ENCODE data around the gene EHBP1.
"Not testable (repeated sequence)": the region's sequence is repeated elsewhere in the genome, so short reads cannot be mapped to it uniquely, and the experiment has no call there.

Gene EHBP1

DNA sequence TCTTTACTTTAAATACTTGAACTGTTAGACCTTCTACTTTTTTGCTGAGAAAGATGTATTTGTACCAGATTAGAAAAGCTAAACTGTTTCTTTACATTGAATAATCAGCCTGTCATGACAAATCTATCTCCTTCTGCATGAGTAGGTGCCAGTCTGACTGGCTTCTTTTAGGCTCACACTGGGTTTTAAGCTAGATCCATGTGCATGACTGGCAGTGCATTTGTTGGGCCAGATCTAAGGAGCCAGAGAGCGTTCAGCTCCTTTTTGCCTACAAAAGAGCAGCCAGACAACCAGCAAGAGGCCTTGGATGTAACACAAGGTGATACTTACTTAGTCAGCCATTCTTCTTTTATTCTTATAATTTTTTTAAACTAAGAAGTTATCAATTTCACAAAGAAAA lies 263.2 kb downstream of the EHBP1 start:
- DNase-seq = no peak

GRCh38 chr2:62971936-62972335 lies 266.4 kb downstream of the EHBP1 start:
- DNase-seq = no peak

- no peak for DNase-seq
Observed at GRCh38 chr2:62972601-62973000, 267.1 kb downstream of the EHBP1 start.

DNA sequence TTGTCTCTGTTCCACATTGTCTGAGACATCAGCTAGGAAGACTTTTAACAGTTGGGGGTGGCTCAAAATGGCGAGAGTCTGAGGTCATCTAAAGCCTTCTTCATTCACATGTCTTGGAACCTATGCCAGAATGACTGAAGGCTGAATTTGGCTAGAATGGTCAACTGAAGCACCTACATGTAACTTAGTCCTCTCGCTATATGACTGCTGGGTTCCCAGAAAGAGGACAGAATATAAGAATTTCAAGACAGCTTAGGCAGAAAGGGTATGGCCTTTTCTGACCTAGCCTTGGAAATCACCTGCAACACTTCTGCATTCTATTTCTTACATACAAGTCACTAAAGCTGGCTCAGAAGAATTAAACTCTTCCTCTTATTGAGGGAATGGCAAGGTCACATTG lies 269.5 kb downstream of the EHBP1 start:
- DNase-seq = no peak

- DNase-seq = no peak
Observed at GRCh38 chr2:62991605-62992004, 286.1 kb downstream of the EHBP1 start.

DNA sequence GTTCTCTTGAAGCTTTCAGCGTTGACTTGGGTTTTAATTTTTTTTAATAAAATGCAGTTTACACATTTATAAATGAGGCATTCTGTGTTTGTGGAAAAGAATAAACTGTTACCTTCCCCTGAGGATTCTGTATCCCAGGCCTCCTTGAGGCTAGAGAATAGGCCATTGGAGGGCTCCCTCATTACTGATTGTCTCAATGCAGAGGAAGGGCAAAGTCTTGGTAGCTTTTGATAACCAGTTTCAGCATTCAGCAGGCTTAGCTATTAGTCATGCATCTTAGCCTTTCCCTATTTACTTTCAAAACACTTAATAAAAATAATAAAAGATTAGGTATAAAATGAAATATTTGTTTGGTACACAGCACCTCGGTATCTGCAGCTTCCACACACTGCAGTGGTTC lies 287.0 kb downstream of the EHBP1 start:
- no peak for DNase-seq

- DNase-seq = no peak
Observed at GRCh38 chr2:62994206-62994605, 288.7 kb downstream of the EHBP1 start.

DNA sequence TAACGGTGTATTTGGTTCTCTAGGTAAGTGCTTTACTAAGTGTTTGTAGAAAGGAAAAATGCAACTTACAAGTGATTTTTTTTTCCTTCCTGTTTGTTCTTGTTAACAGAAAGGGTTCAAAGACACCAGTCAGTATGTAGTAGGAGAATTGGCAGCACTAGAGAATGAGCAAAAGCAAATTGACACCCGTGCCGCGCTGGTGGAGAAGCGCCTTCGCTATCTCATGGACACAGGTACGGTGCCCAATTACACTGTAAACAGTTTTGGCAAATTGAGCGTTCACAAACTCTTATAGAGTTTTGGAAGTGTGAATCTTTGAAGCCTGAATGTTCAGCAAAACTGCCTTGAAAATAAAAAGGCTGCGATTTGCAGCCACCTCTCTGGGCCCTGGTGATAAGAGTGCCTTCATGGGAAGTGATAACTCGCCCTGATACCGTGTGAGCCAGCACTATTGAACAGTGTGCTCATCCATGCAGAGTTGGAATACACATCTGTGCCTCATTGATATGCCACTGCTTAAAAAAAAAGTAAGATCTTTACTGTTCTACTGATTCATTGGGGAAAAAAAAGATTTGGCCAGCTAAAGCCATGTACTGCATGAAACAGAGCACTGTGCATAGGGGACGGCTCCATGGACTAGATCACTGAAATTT lies 291.1 kb downstream of the EHBP1 start:
- no peak for DNase-seq

- DNase-seq = no peak
Observed at GRCh38 chr2:62998949-62999348, 293.4 kb downstream of the EHBP1 start.

DNA sequence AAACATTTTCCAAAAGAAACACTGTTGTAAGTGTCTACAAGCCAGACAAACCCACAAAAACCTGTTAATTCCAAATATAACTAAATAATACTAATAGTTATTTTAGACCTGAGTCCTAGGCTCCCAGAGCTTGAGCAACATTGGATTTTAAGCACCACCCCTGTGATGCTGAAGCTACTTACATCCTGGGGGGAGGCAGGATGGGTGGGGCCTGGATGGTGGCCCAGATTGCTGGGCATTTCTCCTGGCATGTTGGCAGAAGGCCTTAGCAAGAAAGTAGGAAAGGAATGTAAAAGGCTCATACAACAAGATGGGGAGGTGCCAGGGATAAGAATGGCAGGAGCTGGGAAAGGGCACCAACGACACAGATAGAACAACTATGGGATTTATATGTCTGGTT lies 294.4 kb downstream of the EHBP1 start:
- no peak for DNase-seq

GRCh38 chr2:63000801-63001200 lies 295.3 kb downstream of the EHBP1 start:
- no peak for DNase-seq

DNA sequence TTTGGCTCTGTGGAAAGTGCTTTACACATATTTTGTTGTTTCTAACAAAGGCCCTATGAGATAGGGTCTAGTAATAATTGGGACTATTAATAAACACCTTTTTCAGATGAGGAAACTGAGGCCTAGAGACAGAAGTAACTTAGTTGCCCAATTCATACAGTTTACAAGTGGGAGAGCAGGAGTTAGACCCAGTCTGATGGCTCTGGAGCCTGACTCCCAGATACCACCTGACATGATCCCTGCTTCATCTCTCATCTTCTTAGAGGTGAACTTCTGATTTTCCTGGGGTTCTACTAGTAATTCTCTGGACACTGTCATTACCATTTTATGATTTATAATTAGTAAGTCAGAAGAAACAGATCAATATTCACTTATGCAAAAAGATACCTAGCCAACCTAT lies 296.1 kb downstream of the EHBP1 start:
- DNase-seq = no peak

DNA sequence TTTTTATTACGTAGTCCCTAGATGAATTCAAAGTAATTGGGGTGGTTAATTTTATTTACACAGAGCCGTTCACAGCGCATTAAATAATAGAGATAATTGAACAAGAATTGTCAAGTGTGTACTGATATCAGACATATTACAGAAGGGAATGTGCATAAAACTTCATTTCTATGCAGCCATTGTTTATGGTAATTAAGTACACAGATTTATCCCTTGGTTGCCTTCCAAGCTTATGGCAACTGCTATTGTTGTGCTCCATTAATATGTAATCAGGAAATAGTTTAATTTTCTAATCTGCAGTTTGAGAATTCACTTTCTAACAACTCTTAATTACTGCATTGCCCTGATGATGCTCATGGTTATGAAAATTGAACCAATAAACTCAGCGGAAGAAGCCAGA lies 297.8 kb downstream of the EHBP1 start:
- no peak for DNase-seq

DNA sequence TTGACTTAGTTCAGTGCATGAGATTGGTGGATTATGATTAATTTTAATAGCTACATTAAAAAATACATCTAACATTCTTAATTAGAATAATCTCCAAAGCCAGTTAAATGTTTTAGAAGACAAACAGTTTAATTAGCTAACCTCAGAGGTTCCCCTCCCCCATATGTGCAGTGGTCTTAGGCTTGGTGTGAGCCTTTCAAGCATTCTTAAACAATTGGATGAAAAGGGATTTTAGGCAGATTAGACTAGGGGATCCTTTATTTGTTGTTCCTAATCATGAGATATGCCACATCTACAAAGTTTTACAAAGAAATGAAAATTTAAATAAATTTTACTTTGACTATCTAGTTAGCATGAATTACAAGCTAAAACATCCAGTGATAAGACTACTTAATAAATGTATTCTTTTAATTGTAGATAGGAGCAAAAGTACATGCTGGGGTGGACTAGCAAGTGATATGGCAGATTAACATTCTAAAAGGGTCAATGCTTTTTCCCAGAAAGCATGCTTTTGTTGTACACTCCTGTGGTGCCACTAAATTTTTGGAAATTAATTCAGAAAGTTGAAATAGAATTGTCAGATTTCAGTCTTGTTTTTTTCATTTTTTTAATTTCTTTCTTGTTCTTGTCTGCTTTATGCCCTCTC lies 302.4 kb downstream of the EHBP1 start:
- no peak for DNase-seq

DNA sequence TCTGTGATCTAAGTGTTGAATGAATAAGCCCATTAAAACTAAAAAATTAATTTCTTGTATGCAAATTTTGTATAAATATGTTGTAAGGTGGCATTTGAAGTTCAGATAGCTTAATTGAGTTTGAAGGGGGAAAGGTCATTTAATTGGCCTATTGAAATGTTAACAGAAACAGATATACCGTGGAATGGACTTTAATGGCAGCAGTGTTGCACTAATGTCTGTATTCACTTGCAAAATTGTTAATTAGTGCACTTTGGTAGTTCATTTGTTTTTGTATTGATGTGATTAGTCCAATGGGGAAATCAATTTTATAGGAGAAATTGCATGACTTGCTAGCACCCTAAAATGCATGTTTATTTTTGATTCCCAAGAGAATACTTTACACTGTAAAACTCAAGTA lies 303.3 kb downstream of the EHBP1 start:
- DNase-seq = no peak

- no peak for DNase-seq
Observed at GRCh38 chr2:63009490-63009889, 304.0 kb downstream of the EHBP1 start.

DNA sequence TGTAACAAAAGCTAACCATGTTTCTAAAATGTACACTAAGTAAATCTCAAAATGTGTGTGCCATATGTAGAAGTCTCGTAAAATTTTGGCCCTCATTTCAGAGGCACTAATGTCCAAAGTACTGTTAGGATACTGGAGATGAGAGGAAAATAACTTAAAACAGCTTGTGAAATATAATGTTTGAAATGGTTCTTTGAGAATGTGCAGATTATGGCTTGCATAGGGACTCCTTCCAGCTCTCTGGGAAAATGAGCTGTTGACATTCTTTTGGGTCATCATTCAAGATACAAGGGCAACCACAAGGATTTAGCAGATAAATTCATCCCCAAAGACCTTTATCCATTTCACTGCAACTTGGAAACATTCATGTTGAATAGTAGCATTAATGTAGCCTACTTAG lies 307.0 kb downstream of the EHBP1 start:
- no peak for DNase-seq

DNA sequence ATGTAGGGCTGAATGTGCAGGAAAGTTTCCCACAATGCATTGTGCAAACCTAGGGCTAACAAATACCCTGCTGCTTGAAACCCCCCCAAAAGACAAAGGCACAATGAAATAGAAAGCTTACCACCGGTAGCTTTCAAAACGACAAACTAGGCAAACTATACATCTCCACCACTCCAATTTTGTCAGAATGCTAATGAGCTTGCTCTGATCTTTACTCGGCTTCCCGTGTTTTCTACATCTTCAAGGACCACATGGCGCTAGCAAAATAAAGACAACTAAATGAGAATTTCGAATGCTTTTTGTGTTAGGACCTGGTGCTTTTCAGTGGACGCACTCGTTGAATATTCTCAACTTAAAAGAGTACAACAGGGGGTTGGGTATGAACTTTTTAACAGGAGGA lies 307.9 kb downstream of the EHBP1 start:
- DNase-seq = no peak

DNA sequence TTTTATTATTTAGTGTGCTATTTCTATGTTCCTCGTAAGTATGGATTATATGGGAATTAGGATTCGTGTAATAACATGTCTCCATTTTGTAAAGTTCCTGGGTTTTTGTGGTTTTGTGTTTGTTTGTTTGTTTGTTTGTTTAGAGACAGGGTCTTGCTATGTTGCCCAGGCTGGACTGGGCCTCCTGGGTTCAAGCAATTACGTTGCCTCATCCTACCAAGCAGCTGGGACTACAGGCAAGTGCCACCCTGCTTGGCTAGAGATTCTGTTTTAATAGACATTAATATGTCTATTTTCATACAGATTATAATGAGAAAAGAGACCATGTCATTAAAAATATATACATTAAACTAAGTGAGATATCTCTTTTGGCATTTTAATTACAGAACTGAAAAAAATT lies 309.9 kb downstream of the EHBP1 start:
- no peak for DNase-seq

DNA sequence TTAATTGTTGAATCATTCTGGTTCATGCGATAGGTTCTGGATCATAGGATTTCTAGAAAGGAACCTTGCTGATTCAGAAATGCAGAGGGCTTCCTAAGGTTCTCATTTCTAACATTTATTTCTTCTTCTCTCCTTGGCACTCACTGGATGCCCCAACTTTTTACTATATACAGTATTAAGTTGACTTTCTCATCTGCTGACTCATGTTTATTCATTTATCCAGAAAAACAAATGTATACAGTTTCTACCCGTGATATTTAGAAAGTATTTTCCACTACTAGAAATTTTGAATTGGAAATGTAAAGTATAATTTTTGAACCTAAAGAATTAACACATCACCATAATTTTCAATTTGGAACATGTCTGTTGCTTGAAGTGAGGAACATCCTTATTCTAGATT lies 312.9 kb downstream of the EHBP1 start:
- no peak for DNase-seq

DNA sequence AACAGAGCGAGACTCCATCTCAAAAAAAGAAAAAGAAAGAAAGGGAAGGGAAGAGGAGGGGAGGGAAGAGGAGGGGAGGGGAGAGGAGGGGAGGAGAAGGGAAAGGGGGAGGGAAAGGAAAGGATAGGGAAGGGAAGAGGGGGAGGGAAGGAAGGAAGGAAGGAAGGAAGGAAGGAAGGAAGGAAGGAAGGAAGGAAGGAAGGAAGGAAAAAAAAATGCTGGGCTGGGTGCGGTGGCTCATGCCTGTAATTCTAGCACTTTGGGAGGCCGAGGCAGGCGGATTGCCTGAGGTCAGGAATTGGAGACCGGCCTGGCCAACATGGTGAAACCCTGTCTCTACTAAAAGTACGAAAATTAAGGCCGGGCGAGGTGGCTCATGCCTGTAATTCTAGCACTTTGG lies 314.2 kb downstream of the EHBP1 start:
- not testable (repeated sequence) for DNase-seq

GRCh38 chr2:63023444-63023843 lies 317.9 kb downstream of the EHBP1 start:
- DNase-seq = no peak

DNA sequence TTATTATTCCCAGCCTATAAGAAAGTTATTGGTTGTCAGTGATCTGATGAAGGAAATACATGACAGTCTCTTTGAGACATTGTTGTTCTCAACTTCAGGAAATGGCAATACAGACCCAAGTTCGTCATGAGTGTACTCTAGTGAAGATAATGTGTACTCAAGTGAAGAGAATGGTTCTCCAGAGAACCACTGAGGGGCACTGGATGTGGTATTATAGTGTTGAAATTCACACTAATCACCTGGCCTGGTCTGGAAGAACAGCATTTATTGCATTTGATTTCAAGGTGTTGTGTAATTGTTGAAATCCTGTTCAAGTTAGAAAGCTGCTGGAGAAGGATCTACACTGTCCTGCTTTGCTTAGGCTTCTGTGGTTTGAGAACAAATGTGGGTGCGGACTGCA lies 321.7 kb downstream of the EHBP1 start:
- DNase-seq = no peak

DNA sequence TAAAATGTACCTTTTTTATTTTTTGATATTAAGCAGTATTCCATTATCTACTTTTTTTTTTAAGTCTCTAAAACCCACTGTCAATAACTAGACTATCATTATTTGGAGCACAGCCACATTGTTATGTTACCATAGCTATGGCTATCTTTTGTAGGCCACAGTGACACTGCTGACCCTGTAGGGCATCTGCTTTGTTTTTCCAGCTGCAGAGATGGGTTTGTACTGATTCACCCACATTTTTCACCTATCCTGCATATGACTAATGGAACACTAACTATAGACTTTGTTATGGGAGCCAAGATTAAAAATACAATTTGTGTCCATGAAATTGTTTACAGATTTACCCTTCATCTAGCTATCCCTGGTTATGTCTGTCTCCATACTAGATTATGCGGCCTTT lies 323.5 kb downstream of the EHBP1 start:
- DNase-seq = no peak

DNA sequence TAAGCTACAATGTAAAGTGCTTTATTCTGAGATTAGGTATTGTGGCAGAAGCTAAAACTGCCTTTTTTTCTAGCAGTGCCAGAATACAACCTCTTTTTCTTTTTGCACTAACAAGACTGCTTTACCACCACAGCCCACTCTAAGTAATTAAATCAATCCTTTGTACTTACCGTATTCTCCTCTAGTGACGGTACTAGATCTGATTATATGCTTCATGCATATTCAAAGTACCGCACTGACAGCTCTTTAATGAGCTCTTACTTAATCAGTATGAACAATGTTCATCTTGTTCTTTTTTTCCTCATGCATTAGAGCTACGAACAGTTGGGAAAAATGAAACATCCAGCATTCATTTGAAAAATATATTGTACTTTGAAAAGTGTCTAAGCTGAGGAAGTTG lies 329.0 kb downstream of the EHBP1 start:
- no peak for DNase-seq
